Raji (cell line): ENCODE data around the gene CNKSR1.
A peak's percentile ranks its signal among the peaks of the same experiment; 100 is the strongest.

Source experiments
- POLR2A ChIP-seq: IDR thresholded peaks from 2 replicates; pipeline ENCODE4 v1.6.1; 2011; ENCODE audit warnings: low read depth, low read length, control low read depth; ENCODE audit not compliant: insufficient read depth

The CNKSR1 gene

DNA sequence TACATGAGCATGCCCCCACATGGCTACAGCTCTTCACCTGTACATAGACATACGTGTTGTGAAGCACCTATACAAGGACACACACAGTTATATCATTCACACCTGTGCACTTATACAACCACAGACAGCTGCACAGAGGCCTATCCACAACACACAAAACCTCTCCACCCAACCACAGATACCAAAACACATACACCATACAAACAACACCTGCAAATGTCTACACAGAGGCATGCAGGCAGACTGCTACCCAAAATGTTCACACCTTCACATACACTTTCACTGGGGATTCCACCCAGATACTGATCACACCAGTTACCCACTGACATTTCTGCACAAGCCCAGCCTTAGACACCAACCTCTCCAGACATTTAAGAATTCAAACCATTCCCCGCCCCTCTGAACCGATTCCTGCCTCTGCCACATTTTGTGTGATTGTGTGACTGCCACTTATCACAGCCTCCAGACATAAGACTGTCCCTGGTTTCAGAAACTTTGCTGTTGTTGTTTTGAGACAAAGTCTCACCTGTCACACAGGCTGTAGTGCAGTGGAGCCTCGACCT is 10.5 kb upstream of the CNKSR1 start:
- no peak for TF ChIP-seq POLR2A

DNA sequence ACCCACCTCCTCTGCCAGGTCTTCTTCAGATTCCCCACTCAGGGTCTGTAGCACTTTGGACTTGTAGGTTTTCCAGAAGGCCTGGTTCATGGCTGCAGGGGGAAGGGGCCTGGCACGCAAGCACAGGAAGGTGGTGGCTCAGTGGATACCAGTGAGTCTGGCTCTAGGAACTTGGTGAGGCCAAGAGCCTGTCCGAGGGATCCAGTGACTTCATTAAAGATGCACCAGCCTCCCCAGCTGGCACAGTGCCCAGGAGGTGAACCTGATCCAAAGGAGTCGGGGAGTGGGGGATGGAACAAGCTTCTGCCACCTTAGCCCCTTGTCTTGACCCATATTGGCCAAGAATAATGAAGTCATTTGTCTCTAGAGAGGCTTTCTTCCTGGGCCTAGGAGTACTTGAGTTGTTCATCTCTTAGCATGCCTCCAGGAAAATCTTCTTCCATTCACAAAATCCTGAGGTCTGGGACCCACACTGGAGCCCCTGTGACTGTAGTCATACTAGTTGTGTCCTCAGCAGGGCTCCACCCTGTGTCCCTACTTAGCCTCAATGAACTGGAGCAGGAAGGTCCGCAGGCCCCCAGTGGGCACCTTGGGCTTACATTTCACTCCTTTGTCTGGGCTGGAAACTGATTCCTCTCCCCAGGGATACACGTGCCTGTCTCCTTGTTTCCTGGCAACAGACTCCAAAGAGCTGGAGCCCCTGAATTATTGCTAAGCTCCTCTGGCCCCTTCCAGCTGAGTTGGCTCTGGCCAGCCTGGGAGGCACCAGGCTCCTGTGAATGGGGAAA is 8.7 kb upstream of the CNKSR1 start, which contains the start of gene C1orf232:
Gene C1orf232, minus strand, starts transcription at position 554 of the 788 bp plus-strand sequence. Its CDS starts 464 bp downstream, at position 90.
- TF ChIP-seq POLR2A: no peak

DNA sequence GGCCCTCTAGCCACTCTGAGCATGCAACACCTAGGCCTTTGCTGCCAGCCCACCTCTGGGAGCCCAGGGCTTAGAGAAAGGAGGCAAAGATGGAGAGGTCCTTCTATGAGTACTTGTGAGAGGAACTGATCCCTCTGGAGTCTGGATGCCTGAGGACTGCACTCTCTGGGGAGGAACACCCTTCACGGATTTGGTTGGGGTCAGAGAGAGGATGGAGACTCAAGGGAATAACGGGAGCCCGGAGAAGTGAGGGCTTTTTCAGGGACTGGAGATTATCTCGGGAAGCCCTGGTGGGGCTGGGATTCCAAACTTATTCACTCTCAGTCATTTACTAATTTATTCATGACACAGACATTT is 8.1 kb upstream of the CNKSR1 start:
- no peak for TF ChIP-seq POLR2A

DNA sequence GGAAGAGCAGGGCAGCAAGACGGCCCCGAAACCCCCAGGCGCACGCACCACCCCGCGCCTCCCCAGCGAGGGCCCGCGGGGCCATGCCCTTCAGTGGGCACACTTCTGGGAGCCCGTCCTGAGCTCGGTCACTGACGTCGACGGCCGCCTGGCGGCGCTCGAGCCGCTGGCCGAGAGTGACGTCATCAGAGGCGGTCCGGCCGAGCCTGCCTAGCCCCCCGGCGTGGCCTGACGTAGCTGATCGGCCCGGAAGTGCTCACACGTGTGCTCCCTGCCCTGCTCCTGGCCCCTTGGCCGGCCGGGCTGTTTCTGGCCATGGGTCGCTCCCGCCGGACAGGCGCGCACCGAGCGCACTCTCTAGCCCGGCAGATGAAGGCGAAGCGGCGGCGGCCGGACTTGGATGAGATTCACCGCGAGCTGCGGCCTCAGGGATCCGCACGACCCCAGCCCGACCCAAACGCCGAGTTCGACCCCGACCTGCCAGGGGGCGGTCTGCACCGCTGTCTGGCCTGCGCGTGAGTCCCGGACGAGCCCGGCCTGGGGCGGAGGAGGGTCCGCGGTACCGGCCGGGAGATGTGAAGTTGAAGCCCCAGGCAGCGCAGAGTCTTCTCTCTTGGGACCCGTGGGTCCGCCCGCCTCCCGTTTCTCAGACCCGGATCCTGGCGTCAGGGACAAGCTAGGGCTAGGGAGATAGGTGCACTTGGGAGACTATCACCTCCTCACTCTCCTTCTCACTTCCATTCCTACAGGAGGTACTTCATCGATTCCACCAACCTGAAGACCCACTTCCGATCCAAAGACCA is 7.4 kb upstream of the CNKSR1 start, which contains the start of gene ZNF593:
Gene ZNF593, plus strand, starts transcription at position 240 of the 803 bp plus-strand sequence. Its CDS starts 76 bp downstream, at position 316.
- peak; percentile 98 for TF ChIP-seq POLR2A

DNA sequence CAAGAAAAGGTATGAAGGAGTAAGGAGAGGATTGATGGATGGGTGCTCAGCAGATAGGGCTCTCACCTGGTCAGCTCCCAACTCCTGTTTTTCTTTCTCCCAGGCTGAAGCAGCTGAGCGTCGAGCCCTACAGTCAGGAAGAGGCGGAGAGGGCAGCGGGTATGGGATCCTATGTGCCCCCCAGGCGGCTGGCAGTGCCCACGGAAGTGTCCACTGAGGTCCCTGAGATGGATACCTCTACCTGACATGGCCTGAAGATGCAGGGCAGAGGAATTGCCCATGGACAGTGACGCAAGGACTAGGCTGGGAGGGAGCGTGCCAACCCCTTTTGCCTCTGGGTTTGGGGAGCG is 6.8 kb upstream of the CNKSR1 start:
- no peak for TF ChIP-seq POLR2A

DNA sequence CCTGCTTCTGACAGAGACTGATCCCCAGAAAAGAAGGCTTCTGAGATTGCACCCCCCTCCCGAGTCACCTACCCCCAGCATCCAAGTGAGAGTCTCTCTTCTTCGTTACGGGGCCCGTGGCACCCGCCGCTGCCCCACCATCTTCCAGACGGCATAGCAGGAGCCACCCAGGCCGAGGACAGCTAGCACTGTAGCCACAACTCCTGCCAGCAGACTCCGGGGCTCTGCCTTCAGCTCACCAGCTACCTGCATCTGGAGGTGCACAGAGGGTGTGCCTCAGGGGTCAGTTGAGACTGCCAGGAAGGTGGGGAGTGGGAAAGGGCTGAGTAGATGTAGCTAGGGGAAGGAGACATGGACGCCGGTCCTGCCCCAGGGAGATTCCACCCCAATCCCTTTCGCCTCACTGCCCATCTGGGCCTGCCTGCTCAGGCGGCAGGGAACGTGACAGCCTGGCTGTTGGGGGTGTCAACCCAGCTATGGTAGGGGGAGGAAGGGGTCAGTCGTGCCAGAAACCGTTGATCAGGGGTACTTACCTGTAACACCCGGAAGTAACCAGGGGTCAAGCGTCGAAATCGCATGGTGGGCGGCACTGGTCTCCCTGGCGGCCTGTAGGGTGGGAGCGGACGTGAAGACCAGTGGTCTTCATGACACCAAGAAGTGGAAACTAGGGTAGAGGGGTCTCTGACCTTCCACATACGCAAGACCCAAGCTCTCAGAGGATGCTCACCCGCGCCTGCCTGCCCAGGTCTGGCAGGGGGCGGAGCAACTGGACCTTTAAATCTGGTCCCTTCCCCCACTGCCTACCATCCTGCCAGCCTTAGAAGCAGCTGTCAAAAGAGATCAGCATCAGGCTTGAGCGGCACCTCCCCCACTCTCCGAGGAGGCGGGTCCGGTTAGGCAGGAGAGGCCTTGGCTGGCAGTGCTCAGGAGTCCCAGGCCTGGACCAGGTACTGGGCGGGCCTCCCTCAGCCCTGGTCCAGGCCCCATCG is 5.9 kb upstream of the CNKSR1 start, which contains the start of gene ZNF593OS:
Gene ZNF593OS, minus strand, starts transcription at position 749 of the 989 bp plus-strand sequence. Its CDS starts 171 bp downstream, at position 578.
- no peak for TF ChIP-seq POLR2A

DNA sequence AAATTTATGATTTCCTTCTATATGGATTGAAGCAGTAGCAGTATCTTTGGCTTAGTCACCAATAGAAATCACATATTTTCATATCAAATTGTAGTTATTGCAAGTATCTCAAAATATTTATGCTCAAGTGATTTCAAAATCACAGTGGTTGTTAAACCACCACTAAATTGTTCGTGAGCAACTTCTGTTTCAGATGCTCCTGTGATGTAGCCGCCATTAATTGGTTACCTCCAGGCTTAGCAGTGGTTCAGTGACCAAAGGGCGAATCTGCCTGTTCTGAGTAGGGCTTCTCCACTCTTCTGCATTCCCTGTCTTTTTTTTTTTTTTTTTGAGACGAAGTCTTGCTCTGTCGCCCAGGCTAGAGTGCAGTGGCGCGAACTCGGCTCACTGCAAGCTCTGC is 1.9 kb upstream of the CNKSR1 start:
- TF ChIP-seq POLR2A: no peak

DNA sequence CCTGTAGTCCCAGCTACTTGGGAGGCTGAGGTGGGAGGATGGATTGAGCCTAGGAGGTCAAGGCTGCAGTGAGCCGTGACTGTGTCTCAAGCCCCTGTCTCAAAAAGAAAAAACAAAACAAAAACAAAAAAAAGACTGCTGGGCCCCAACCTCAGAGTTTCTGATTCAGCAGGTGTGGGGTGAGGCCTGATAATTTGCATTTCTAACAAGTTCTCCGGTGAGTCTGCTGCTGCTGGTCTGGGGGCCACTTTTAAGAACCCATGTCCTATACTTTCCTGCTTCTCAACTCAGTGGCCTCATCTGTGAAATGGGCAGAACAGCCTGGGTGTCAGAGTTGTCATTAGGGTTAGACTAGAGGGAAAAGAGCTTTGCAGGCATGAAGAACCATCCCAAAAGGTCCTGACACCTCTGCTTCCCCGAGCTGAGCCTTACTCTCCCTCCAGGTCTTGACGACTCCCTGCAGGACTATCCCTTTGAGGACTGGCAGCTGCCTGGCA is 2.8 kb downstream of the CNKSR1 start:
- no peak for TF ChIP-seq POLR2A

DNA sequence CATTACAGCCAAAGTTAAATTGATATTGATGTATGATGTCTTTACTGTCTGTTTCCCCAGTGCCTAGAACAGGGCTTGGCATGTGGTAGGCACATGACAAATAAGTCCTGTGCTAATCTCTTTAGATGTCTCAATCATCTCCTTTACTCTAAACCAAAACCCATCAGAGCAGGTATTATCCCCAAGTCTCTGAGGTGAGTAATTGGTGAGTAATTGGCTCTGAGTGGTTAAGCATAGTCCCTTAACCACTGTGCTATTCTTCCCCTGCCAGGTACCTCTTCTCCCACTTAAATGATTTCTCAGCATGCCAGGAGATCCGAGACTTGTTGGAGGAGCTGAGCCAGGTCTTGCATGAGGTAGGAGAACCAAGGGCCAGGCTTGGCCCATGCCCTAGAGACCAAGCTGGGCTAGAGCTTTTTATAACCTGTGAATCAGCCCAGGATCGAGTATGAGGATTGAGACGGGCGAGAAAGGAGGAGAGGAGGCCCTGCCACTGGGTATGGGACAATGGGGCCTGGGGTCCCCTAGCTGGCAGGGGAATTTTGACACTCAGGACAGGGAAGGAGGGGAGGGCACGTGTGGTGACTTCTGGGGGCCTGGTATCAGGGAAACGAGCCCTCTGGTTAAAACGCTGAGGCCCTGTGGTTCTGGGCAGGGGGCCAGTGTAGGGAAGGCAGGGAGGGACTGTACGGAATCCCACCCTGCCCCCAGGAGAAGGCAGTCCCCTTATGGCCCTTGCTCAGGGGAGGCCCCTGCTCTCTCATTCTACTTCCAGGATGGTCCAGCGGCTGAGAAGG is 4.5 kb downstream of the CNKSR1 start:
- no peak for TF ChIP-seq POLR2A

DNA sequence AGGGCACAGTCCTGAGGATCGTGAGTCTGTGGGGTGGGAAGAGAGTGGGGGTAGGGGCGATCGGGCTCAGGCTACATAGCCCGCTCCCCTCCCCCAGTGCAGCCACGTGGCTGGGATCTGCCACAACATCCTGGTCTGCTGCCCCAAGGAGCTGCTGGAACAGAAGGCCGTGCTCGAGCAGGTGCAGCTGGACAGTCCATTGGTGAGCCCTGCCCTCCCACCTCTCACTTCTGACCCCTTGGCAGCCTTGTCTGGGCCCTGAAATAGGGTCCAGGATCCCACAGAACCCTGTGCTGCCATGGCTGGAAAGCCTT is 5.0 kb downstream of the CNKSR1 start:
- TF ChIP-seq POLR2A: no peak

DNA sequence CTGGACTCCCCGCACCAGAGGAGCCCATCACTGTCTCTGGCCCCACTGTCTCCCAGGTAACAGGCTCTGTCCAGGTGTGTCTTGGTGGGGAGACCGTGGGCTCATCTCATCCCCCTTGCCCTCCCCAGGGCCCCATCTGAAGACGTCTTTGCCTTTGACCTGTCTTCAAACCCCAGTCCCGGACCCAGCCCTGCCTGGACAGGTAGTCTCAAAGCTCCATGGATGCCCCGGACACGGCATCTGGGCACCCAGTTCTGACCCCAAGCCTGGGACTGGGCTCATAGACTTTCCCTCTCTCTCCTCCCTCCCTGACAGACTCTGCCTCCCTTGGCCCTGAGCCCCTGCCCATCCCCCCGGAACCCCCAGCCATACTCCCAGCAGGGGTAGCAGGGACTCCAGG is 6.8 kb downstream of the CNKSR1 start:
- no peak for TF ChIP-seq POLR2A

DNA sequence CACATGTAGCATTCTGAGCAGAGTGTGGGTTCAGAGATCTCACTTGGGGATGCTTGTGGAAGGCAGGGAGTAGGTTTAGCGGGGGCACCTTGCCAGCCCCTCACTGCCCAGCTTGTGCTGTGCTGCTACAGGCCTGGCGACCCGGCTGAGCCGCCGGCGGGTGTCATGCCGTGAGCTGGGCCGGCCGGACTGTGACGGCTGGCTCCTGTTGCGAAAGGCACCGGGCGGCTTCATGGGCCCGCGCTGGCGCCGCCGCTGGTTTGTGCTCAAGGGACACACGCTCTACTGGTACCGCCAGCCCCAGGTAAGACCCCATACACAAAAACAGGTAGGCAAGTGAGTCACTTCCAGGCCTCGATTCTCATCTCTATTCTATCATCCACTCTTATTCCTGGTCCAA is 7.6 kb downstream of the CNKSR1 start:
- TF ChIP-seq POLR2A: no peak

DNA sequence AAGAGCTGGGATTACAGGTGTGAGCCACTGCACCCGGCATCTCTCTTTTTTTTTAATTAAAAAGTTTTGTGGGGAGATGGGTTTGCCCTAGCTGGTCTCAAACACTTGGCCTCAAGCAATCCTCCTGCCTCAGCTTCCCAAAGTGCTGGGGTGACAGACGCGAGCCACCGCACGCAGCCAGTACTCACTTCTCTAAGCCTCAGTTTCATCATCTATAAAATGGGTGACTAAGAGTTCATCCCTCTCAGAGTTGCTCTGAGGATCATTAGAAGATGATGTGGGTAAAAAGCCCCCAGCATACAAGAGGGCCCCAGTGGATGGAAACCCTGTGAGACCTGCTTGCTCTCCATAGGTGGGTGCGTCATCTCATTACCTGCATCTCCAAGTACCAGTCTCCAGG is 10.6 kb downstream of the CNKSR1 start:
- TF ChIP-seq POLR2A: no peak

DNA sequence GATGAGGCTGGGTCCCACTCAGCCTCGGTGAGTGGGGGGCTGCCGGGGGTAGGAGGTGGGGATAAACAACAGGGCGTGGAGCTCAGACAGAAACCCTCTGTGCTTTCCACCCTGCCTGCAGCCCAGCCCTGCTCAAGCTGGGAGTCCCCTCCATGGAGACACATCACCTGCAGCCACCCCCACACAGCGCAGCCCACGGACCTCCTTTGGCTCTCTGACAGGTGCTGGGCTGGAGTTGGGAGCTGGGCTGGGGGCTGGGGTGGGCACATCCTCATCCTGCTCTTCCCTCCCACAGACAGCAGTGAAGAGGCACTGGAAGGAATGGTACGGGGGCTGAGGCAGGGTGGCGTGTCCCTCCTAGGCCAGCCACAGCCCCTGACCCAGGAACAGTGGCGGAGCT is 11.2 kb downstream of the CNKSR1 start:
- no peak for TF ChIP-seq POLR2A
